Ovary (tissue), 3 donors: ENCODE data around the gene ALDOB.

Experiments used
- EP300 ChIP-seq: sonication (generic); formaldehyde crosslinking; IDR thresholded peaks from one replicate; pipeline ENCODE4 v1.6.1; 2017; ENCODE audit warnings: antibody characterized with exemption
- POLR2A ChIP-seq: fragments of 450-650 bp; IDR thresholded peaks from one replicate; pipeline ENCODE4 v1.6.1; 2017; ENCODE audit warnings: antibody characterized with exemption, mild to moderate bottlenecking, moderate library complexity
- TF ChIP-seq, protein P1 (sequence below), 3 donors: fragments of 450-650 bp in 2 of 3; fragments of 200-600 bp in 1 of 3; IDR thresholded peaks; one replicate each; pipeline versions ENCODE4 v1.5.1 to v1.8.0; 2016 to 2022; ENCODE audit warnings: antibody characterized with exemption in 3 of 3, mild to moderate bottlenecking in 1 of 3
- donor health status: DM: no; HTN: no; CAD: no.

DNA sequence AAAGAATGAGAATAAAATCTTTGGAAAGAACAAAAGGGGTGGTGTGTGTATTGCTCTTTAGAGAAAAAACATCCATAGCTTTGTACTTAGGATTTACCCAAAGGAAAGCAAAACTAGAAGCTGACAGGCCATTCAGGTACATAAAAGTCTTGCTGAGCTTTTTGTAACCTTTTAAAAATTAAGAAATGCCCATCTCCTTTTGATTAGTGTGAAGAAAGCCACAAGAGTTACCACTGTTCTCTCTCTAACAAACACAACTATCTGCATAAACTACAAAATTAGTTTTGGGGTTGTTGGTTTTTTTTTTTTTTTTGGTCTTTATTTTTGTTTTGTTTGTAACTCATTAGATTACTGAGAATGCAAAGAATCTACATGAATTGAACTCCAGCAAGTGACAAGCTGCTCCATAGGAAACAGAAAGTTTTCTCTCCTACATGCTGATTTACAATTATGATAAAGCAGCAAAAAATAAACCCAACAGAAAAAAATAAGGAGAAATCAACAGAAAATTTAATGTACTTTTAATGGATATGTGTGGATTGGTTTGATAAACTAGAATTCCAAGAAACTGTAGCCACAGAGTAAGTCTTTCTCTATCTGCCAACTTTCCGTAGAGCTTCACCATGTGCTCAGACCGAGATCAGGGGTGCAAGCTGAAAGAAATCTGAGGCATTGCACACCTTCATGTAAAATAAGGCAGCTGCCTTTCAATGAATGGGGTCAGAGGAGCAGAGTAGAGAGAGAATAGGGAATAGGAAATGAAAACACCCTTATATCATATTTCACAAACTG lies 63.1 kb downstream of the ALDOB start:
- TF ChIP-seq, protein P1, sequence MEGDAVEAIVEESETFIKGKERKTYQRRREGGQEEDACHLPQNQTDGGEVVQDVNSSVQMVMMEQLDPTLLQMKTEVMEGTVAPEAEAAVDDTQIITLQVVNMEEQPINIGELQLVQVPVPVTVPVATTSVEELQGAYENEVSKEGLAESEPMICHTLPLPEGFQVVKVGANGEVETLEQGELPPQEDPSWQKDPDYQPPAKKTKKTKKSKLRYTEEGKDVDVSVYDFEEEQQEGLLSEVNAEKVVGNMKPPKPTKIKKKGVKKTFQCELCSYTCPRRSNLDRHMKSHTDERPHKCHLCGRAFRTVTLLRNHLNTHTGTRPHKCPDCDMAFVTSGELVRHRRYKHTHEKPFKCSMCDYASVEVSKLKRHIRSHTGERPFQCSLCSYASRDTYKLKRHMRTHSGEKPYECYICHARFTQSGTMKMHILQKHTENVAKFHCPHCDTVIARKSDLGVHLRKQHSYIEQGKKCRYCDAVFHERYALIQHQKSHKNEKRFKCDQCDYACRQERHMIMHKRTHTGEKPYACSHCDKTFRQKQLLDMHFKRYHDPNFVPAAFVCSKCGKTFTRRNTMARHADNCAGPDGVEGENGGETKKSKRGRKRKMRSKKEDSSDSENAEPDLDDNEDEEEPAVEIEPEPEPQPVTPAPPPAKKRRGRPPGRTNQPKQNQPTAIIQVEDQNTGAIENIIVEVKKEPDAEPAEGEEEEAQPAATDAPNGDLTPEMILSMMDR (IDR thresholded peaks at IDR 0.05) = no peak
- no peak for TF ChIP-seq POLR2A
- no peak for TF ChIP-seq EP300
